K562 (cell line): ENCODE results near the gene MPDZ. TPM values are rescaled to one million over a fixed set of nuclear protein-coding genes. Genes with fewer than 3 reads are reported as not detected.

ENCODE experiments used
- ATAC-seq: fragments of 200-7000 bp; cut with Tn5 transposase; 3 replicates; pipeline ENCODE4 v1.9.1; 2020; ENCODE audit warnings: moderate library complexity
- BruUV-seq: library from RNA; stranded (reverse); fragments of 400-500 nt; replicated peaks from 2 replicates; lab custom pipeline; 2021; lab: Mats Ljungman, UMichigan
- CTCF ChIA-PET: fragments of 300-600 bp; formaldehyde crosslinking; extraction: SDS; loops from one replicate; lab custom pipeline; 2021; ENCODE audit warnings: low intra/inter-chr PET ratio; lab: Yijun Ruan, JAX
- POLR2A ChIA-PET: fragments of 300-600, 350-650 bp; sonication (Branson Sonifier 250); formaldehyde crosslinking; extraction: SDS; loops from one replicate; lab custom pipeline; 2021; ENCODE audit warnings: antibody characterized with exemption, inconsistent platforms; lab: Yijun Ruan, JAX
- DNase-seq, 4 experiments: peaks; one replicate each; pipeline versions ENCODE4 v3.0.0 to v3.0.0-alpha.2; 2011 to 2018; ENCODE audit warnings: low spot score in 3 of 4, mixed read lengths in 3 of 4; ENCODE audit errors: extremely low read depth in 1 of 4
- FAIRE-seq: peaks from 2 replicates; lab custom pipeline; 2011; peaks lifted over from hg19 to GRCh38; lab: Jason Lieb, UNC
- H2AFZ ChIP-seq: 2 replicates; pipeline ENCODE4 v1.6.0; 2011; ENCODE audit warnings: low read depth, low read length, control low read depth, inconsistent platforms
- H3K27ac ChIP-seq: fragments of 200-600 bp; 3 replicates; pipeline ENCODE4 v1.8.0; 2011; ENCODE audit warnings: low read depth, mild to moderate bottlenecking, control low read depth, inconsistent platforms, low read length, moderate library complexity, mixed read lengths; ENCODE audit errors: extremely low read depth
- H3K27me3 ChIP-seq, 2 experiments: fragments of 300-600 bp in 1 of 2; 2 replicates in 1 of 2; 3 replicates in 1 of 2; pipeline versions ENCODE4 v1.6.0 to v1.8.0; 2011; ENCODE audit warnings: inconsistent platforms in 2 of 2, low read length in 2 of 2, mild to moderate bottlenecking in 1 of 2, mixed read lengths in 1 of 2, moderate library complexity in 1 of 2; ENCODE audit not compliant: control insufficient read depth in 2 of 2, insufficient read depth in 2 of 2
- H3K36me3 ChIP-seq: fragments of 300-600 bp; 3 replicates; pipeline ENCODE4 v1.8.0; 2011; ENCODE audit warnings: mild to moderate bottlenecking, low read length, inconsistent platforms; ENCODE audit not compliant: control insufficient read depth, insufficient read depth
- H3K4me1 ChIP-seq, 2 experiments: fragments of 200-600 bp in 1 of 2; replicated peaks in 1 of 2; 2 replicates in 1 of 2; 3 replicates in 1 of 2; pipeline versions ENCODE4 v1.5.1 to v1.8.0; 2011; ENCODE audit warnings: inconsistent platforms in 2 of 2, low read length in 2 of 2, mild to moderate bottlenecking in 1 of 2, mixed read lengths in 1 of 2, moderate library complexity in 1 of 2; ENCODE audit not compliant: control insufficient read depth in 2 of 2, insufficient read depth in 2 of 2
- H3K4me2 ChIP-seq: 2 replicates; pipeline ENCODE4 v1.6.1; 2011; ENCODE audit warnings: low read length, control low read depth, inconsistent platforms, mixed read lengths; ENCODE audit not compliant: insufficient read depth
- H3K4me3 ChIP-seq: fragments of 200-600 bp; sonication (generic), shearing (Covaris generic); 2 replicates; pipeline ENCODE4 v1.5.1; 2016; ENCODE audit warnings: control low read depth, inconsistent platforms
- H3K79me2 ChIP-seq: fragments of 200-600 bp; 3 replicates; pipeline ENCODE4 v1.8.0; 2011; ENCODE audit warnings: low read length, inconsistent platforms; ENCODE audit not compliant: control insufficient read depth, insufficient read depth
- H3K9ac ChIP-seq, 2 experiments: 2 replicates each; pipeline versions ENCODE4 v1.6.0 to v1.6.1; 2011; ENCODE audit warnings: low read depth in 2 of 2, low read length in 2 of 2, control low read depth in 1 of 2, inconsistent platforms in 1 of 2, mild to moderate bottlenecking in 1 of 2, mixed read lengths in 1 of 2; ENCODE audit not compliant: insufficient read depth in 1 of 2
- H3K9me1 ChIP-seq: one replicate; pipeline ENCODE4 v1.6.0; 2011; ENCODE audit warnings: inconsistent platforms, mild to moderate bottlenecking, low read length, moderate library complexity; ENCODE audit not compliant: control insufficient read depth, insufficient read depth
- H3K9me3 ChIP-seq: replicated peaks from 2 replicates; pipeline ENCODE4 v1.5.1; 2011; ENCODE audit warnings: low read depth, low read length, inconsistent platforms; ENCODE audit not compliant: control insufficient read depth, insufficient read depth
- H4K20me1 ChIP-seq: replicated peaks from 2 replicates; pipeline ENCODE4 v1.6.1; 2011; ENCODE audit warnings: low read length, inconsistent platforms, mixed read lengths; ENCODE audit not compliant: control insufficient read depth, insufficient read depth
- ATF2 ChIP-seq: sonication (generic); formaldehyde crosslinking; IDR thresholded peaks from 2 replicates; pipeline ENCODE4 v1.8.1; 2022; ENCODE audit warnings: missing genetic modification reagents
- ETV1 ChIP-seq: fragments of 450-650 bp; conservative IDR thresholded peaks from 2 replicates; pipeline ENCODE4 v1.6.1; 2016; ENCODE audit warnings: missing genetic modification characterization, control low read depth, low read depth, missing compliant biosample characterization
- RFX1 ChIP-seq: fragments of 450-650 bp; IDR thresholded peaks from 2 replicates; pipeline ENCODE4 v1.6.1; 2016; ENCODE audit warnings: mild to moderate bottlenecking, moderate library complexity
- TAF7 ChIP-seq: fragments of 450-650 bp; IDR thresholded peaks from 2 replicates; pipeline ENCODE4 v1.6.1; 2016; ENCODE audit warnings: missing genetic modification characterization, missing compliant biosample characterization
- TRIM28 ChIP-seq: fragments of 450-650 bp; IDR thresholded peaks from 2 replicates; pipeline ENCODE4 v1.6.1; 2017
- ZNF282 ChIP-seq: sonication (generic); formaldehyde crosslinking; IDR thresholded peaks from 2 replicates; pipeline ENCODE4 v1.8.1; 2023; ENCODE audit warnings: missing genetic modification reagents
- ZNF436 ChIP-seq: fragments of 250-450, 450-650 bp; sonication (Bioruptor Pico); formaldehyde crosslinking; IDR thresholded peaks from 2 replicates; pipeline ENCODE4 v1.7.0; 2020; ENCODE audit warnings: mild to moderate bottlenecking
- WGBS: fragments of 100-300 bp; shearing (Covaris generic); methylation state at CpG from one replicate; pipeline ENCODE4 v1.1.6; 2016; ENCODE audit warnings: low coverage, mixed read lengths; ENCODE audit not compliant: insufficient coverage; ENCODE audit errors: missing lambda C conversion rate; 5-methylcytosine and 5-hydroxymethylcytosine counted together
- in situ Hi-C: fragments of 300-500 bp; cut with MboI; formaldehyde crosslinking; loops from 4 replicates; pipeline ENCODE4 v1.15.0; 2018; ENCODE audit warnings: inconsistent platforms, mixed read lengths
- intact Hi-C: fragments of 100-400 bp; cut with micrococcal nuclease; formaldehyde crosslinking; loops from 2 replicates; pipeline ENCODE4 v1.14.2; 2022
- polyA plus RNA-seq, 8 experiments: library from polyadenylated mRNA; depleted of rRNA in 4 of 8; stranded (reverse) in 5 of 8; unstranded in 3 of 8; fragments of >200 nt; fragmentation: Nextera tagmentation in 2 of 8; fragmentation: Illumina TruSeq in 1 of 8; extraction: Ambion mirVana in 2 of 8; extraction: Trizol in 1 of 8; gene quantifications; 2 replicates each; pipeline versions ENCODE4 v1.2.1 to v1.2.3, GENCODE V29; 2011 to 2014; ENCODE audit warnings: inconsistent platforms in 1 of 8, missing spikeins in 1 of 8
- total RNA-seq, 7 experiments: library from RNA; depleted of rRNA in 6 of 7; stranded (reverse); fragments of >200 nt in 6 of 7; fragmentation: Illumina TruSeq in 2 of 7; extraction: Trizol in 2 of 7; gene quantifications; 2 replicates each; pipeline versions ENCODE4 v1.2.1 to v1.2.3, GENCODE V29; 2011 to 2021; ENCODE audit warnings: low replicate concordance in 1 of 7
- TF ChIP-seq, protein P1 (sequence below): fragments of 250-450 bp; sonication (Bioruptor Pico); IDR thresholded peaks from 2 replicates; pipeline ENCODE4 v1.5.0; 2021; ENCODE audit warnings: mild to moderate bottlenecking, borderline replicate concordance

MPDZ gene
- total and polyA plus RNA-seq, 9 of the 15 experiments (the other 6 are each of a cell fraction or from before 2014, with no cell fraction given): 3.9 to 13.2 (median 5.7) TPM

DNA sequence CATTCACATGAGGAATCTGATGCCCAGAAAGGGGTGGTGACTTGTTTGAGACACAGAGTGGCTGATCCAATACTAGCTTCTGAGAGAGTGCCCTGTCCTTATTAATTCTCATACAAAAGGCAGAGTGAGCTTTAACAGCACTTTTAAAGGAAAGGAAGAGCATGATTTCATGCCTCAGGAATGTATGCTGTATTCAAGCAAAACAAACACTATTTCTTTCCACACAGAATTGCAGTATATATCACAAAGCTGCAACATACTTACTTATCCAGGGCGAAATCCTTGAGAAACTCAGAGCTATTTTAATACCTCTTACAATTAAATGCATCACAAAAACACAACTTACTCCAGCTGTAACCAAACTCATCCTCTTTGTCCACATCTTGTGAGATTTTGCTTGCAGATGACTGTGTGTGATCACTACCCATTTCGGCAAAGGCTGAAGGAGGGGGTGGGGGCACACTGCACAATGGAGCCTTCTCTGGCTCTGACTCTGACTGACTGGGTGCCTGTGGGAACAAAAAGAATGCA lies 139.8 kb downstream of the MPDZ start:
- ATAC-seq (no peak), DNase-seq (no peak), FAIRE-seq (no peak)
- Histone ChIP-seq H3K27ac (no peak overlapping the region), H3K79me2 (no peaks in the 10 kb centered on the region), H3K4me3 (no peak overlapping the region), H3K27me3 (no peaks in the 10 kb centered on the region), H2AFZ (no peak overlapping the region), H3K9me3 (no peaks in the 10 kb centered on the region), H3K4me1 (no peaks in the 10 kb centered on the region), H4K20me1 (no peaks in the 10 kb centered on the region), H3K9me1 (no peaks in the 10 kb centered on the region), H3K9ac (no peak overlapping the region), H3K36me3 (no peaks in the 10 kb centered on the region), H3K4me2 (no peak overlapping the region)
- WGBS: 50% methylated on average over 2 of the region's 2 CpGs
- in situ Hi-C loops: no loop called here
- ChIA-PET CTCF (no interaction called here), POLR2A (interaction anchor here (1.6 to 1.7 kb wide), 2 partner anchors 10 to 12 kb away, joined by 3 read pairs; no protein-coding TSS in a partner anchor)
- no TSS peak for BruUV-seq
- intact Hi-C loops: no loop called here
- TF ChIP-seq ATF2 (CRISPR knock-in tag): no peak
- no peak for TF ChIP-seq ZNF436 (CRISPR knock-in tag)
- TF ChIP-seq ETV1: no peak
- TF ChIP-seq, protein P1, sequence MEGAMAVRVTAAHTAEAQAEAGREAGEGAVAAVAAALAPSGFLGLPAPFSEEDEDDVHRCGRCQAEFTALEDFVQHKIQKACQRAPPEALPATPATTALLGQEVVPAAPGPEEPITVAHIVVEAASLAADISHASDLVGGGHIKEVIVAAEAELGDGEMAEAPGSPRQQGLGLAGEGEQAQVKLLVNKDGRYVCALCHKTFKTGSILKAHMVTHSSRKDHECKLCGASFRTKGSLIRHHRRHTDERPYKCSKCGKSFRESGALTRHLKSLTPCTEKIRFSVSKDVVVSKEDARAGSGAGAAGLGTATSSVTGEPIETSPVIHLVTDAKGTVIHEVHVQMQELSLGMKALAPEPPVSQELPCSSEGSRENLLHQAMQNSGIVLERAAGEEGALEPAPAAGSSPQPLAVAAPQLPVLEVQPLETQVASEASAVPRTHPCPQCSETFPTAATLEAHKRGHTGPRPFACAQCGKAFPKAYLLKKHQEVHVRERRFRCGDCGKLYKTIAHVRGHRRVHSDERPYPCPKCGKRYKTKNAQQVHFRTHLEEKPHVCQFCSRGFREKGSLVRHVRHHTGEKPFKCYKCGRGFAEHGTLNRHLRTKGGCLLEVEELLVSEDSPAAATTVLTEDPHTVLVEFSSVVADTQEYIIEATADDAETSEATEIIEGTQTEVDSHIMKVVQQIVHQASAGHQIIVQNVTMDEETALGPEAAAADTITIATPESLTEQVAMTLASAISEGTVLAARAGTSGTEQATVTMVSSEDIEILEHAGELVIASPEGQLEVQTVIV (CRISPR knock-in tag): no peak
- TF ChIP-seq TRIM28: no peak
- TF ChIP-seq RFX1: no peak
- TF ChIP-seq ZNF282 (CRISPR knock-in tag): no peak
- no peak for TF ChIP-seq TAF7 (tag)
